ENCODE results near the gene BRF1. TPM values are rescaled to one million over a fixed set of nuclear protein-coding genes. Genes with fewer than 3 reads are reported as not detected.

The BRF1 gene
- total RNA-seq, 1 donor from 2014 or later: 46.6 TPM

DNA sequence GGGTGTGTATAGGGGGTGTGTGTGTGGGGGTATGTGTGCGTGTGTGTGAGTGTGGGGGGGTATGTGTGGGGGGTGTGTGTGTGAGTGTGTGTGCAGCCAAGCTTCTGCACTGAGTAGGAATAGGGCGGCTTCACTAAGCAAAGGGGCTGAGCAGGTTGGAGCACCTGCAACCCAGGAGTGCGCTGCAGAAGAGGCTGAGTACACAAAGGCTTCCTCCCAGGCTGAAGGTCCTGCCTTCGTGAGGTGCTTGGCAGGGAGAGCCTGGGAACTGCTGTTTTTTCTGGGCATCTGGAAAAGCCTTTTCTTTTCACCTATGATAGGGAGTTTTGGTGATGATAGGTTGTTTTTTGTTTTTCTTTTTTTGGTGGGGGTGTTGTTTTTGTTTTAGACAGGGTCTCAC, 113.7 kb downstream of the BRF1 start:
- Mint-ChIP-seq H3K27me3 (peaks cover 9% of the 10 kb centered on the region), H3K4me1 (peaks cover 5% of the 10 kb centered on the region), H3K36me3 (ENCODE audit: low read depth) (no peaks in the 10 kb centered on the region), H3K9me3 (no peaks in the 10 kb centered on the region), H3K4me3 (no peak overlapping the region), H3K27ac (no peak overlapping the region)
- intact Hi-C loops (cut with micrococcal nuclease): no loop called here
- no peak for DNase-seq

DNA sequence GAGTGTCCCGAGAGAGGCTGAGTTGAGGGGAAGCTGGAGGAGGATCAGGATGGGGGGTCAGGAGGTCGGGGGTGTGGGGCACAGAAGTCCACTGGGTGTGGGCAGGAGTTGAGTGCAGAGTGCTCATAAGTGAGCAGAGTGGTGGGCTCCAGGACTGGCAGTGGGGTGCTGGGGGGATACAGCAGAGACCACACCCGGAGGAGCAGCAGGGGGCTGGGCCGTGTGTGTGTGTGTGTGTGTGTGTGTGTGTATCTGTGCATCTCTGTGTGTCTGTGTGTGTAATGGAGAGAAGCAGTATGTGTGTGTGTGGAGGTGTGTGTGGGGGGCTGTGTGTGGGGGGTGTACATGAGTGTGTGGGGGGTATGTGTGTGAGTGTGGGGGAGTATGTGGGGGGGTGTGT, 114.8 kb downstream of the BRF1 start:
- intact Hi-C loops (cut with micrococcal nuclease): no loop called here
- Mint-ChIP-seq H3K9me3 (no peaks in the 10 kb centered on the region), H3K4me1 (peaks cover 6% of the 10 kb centered on the region), H3K4me3 (no peak overlapping the region), H3K27ac (peak overlapping the region; percentile 81), H3K36me3 (ENCODE audit: low read depth) (no peaks in the 10 kb centered on the region), H3K27me3 (peaks cover 10% of the 10 kb centered on the region)
- no peak for DNase-seq

DNA sequence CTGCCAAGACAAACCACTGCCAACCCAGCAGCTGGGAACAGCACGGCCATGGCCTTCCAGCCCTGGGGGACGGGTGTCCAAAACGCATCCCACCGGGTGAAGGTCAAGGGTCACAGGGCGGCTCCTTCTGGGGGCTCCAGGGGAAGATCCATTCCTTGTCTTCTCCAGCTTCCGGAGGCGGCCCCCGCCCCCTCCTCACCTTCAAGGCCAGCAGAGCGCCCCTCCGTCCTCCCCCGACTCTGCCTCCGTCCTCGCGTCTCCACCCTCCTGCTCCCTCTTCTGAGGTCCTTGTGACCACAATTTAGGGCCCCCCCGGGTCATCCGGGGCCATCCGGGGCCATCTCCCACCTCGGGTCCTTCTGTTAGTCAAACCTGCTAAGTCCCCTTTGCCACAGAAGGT, 115.8 kb downstream of the BRF1 start:
- no peak for DNase-seq
- intact Hi-C loops (cut with micrococcal nuclease): no loop called here
- Mint-ChIP-seq H3K36me3 (ENCODE audit: low read depth) (no peaks in the 10 kb centered on the region), H3K4me3 (no peak overlapping the region), H3K27ac (no peak overlapping the region), H3K27me3 (peaks cover 10% of the 10 kb centered on the region), H3K9me3 (no peaks in the 10 kb centered on the region), H3K4me1 (peaks cover 6% of the 10 kb centered on the region)

DNA sequence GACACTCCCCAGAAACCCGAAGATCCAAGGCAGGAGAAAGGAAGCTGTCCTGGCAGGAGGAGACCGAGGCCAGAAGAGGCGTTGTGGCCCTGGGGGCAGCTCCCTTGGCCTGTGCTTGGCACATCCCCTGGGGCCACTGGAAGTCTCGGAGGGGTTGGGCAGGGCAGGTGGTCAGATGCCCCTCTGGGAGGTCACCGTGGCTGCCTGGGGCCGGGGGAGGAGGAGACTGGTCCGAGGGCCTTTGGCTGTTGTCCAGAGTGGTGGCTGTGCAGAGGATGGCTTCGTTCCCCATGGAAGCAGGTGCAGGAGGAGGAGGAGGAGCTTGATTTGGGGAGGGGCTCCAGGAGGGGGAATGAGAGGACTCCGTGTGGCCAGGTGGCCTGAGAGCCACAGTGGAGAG, 116.3 kb downstream of the BRF1 start:
- no peak for DNase-seq
- Mint-ChIP-seq H3K36me3 (ENCODE audit: low read depth) (no peaks in the 10 kb centered on the region), H3K27me3 (peaks cover 10% of the 10 kb centered on the region), H3K4me3 (no peak overlapping the region), H3K27ac (no peak overlapping the region), H3K9me3 (no peaks in the 10 kb centered on the region), H3K4me1 (peaks cover 6% of the 10 kb centered on the region)
- intact Hi-C loops (cut with micrococcal nuclease): no loop called here

DNA sequence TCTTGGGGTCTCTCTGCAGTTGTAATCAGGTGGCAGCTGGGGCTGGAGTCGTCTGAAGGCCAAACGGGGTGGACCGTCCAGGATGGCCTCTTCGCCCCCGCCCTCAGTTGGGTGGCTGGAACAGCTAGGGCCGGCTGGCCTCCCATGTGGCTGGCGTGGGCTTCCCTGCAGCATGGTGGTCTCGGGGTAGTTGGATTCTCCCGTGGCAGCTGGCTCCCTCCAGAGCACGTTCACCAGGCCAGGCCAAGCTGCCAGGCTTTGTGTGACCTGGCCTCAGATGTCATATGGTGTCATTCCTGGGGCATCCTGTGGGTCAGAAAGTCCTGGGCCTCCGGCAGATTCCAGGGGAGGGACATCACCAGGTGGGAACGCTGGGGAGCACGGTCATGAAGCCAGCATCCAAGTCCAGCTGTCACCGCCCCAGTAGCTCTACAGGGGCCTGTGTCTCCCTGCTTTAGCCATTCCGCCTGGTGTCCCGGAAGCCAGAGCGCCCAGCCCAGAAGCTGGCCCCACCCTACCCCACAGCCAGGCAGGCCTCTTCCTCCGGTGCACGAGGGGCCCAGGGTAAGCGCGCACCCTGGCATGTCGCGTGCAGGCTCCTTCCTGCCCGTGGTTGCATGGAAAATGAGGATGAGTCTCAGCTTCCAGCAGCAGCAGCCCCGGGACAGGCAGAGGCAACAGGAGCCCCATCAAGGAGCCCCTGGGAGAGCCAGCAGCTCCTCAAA, 118.3 kb downstream of the BRF1 start:
- Mint-ChIP-seq H3K36me3 (ENCODE audit: low read depth) (no peaks in the 10 kb centered on the region), H3K9me3 (no peaks in the 10 kb centered on the region)

DNA sequence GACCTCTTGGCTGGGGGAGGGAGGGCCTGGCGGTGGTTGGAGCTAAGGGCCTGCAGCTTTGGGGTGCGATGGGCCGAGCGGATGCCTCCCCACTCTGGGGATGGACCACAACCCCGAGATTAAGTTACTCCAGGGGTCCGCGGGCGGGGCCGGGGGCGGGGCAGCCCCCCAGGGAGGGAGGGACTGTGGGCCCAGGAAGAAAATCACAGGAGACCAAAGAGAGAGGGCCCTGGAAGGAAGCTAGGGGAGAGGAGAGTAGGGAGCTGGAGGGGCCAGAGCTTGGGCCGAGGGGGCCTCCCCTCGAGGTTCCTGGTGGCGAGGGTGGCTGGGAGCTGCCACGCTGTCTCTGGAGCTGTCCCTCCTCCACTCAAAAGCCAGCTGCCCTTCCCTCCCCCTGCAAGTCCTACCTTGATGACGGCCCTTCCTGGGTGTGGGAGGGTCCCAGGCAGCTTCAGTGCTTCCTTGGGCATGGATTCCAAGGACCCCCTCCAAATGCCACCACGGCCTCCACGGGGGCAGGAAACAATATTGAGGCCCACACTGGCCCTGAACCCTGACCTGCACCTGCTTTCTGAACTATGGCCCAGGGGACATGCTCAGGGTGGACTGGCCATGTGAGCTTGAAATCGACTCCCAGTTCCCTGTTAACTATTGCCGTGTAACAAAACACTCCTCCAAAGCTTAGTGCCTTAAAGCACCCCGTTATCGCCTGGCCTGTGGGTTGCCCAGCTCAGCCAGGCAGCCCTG, 119.1 kb downstream of the BRF1 start:
- no peak overlapping the region for H3K27ac Mint-ChIP-seq
- DNase-seq: no peak
- peak overlapping the region; percentile 59 for H3K4me3 Mint-ChIP-seq
- H3K9me3 Mint-ChIP-seq: no peaks in the 10 kb centered on the region
- peaks cover 10% of the 10 kb centered on the region for H3K27me3 Mint-ChIP-seq
- no peaks in the 10 kb centered on the region for H3K36me3 Mint-ChIP-seq (ENCODE audit: low read depth)
- H3K4me1 Mint-ChIP-seq: peaks cover 6% of the 10 kb centered on the region
- intact Hi-C loops (cut with micrococcal nuclease): no loop called here

More for the DNA sequence above, 118.3 kb downstream of the BRF1 start:
- H3K4me3 Mint-ChIP-seq: peak overlapping the region; percentile 59
- H3K27me3 Mint-ChIP-seq: peaks cover 10% of the 10 kb centered on the region
- intact Hi-C loops (cut with micrococcal nuclease): no loop called here
- no peak for DNase-seq
- peaks cover 6% of the 10 kb centered on the region for H3K4me1 Mint-ChIP-seq
- no peak overlapping the region for H3K27ac Mint-ChIP-seq

DNA sequence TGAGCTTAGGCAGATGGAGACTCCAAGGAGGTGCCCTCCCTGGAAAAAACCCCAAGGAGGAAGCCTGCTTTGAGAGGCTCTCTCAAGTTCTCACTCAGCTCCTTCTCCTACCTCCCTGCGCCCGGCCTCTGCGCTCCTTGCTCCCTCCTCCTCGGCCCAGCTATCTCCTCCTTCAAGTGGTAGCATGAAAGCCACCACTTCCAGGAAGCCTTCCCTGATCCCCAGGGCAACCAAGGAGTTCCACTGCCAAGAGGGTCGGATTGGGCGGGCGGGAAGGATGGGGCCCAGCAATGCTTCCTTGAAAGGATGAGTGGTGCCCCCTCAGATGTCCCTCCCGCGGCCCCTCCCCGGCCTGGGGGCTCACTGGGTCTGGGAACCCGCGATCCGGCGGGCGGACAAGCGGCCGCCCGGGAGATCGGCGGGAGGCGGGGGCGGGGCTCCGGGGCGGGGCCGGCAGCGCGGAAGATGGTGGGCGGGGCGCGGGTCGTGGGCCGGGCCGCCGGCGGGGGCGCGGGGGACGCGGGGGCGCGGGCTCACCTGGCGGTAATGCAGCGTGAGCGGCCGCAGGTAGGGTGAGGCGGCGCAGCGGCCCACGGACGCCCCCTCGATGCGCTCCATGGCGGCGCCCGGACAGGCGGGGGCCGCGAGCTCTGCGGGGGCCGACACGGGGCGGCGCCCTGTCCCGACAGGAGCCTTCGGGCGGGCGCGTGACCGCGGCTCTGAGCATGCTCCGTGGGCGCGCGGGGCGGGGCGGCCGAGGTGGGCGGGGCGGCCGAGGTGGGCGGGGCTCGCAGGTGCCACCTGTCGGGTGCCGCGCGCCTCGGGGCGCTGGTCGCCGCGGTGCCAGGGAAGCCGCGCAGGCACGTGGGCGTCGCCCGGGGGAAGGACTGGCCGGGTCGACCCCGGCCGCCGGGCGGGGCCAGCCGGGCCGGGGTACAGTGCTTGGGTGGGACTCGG, 119.9 kb downstream of the BRF1 start, which contains the start of gene NUDT14:
TSS of gene NUDT14 (minus strand) at position 721 of the 957 bp plus-strand sequence. CDS start at position 618, 103 bp downstream.
- intact Hi-C loops (cut with micrococcal nuclease): no loop called here
- peak; percentile 93 for DNase-seq
- Mint-ChIP-seq H3K27me3 (peaks cover 10% of the 10 kb centered on the region), H3K27ac (peak within 1 kb of the TSS; percentile 62), H3K9me3 (no peaks in the 10 kb centered on the region), H3K4me1 (peaks cover 6% of the 10 kb centered on the region), H3K36me3 (ENCODE audit: low read depth) (no peaks in the 10 kb centered on the region), H3K4me3 (peak within 1 kb of the TSS; percentile 77)

DNA sequence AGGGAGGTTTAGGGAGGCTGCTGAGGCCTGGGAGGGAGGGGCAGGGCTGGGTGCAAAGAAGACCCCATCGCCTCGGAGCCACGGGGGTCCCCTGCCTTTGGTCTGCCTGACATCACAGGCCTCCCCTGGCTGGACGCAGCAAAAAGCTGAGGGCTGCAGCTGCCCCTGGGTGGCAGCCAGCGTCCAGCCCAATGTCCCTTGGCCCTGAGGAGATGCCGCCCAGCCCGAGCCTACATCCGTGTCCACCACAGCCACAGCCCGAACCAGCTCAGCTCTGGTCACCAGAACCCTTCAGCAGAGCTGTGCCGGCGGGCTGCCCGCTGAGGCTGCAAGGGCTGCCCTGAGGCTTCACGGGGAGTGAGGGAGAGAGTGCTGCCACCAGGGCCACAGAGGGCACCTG, 121.6 kb downstream of the BRF1 start:
- Mint-ChIP-seq H3K4me3 (no peak overlapping the region), H3K36me3 (ENCODE audit: low read depth) (no peaks in the 10 kb centered on the region), H3K4me1 (peaks cover 16% of the 10 kb centered on the region), H3K27ac (no peak overlapping the region), H3K27me3 (peaks cover 10% of the 10 kb centered on the region), H3K9me3 (no peaks in the 10 kb centered on the region)
- DNase-seq: no peak
- intact Hi-C loops (cut with micrococcal nuclease): no loop called here

DNA sequence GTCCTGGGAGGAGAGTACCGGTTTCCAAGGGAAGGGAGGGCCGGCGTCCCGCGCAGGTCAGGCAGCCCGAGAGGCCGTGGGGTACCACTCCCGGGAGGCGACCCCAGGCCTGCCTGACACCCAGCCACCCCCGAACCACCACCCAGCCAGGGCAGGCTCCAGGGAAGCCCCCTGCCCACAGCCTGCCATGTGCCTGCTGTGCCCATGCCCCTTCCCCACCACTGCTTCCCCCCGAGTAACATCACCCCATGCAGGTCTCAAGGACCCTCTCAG, 122.0 kb downstream of the BRF1 start:
- H3K36me3 Mint-ChIP-seq (ENCODE audit: low read depth): no peaks in the 10 kb centered on the region
- DNase-seq: no peak

DNA sequence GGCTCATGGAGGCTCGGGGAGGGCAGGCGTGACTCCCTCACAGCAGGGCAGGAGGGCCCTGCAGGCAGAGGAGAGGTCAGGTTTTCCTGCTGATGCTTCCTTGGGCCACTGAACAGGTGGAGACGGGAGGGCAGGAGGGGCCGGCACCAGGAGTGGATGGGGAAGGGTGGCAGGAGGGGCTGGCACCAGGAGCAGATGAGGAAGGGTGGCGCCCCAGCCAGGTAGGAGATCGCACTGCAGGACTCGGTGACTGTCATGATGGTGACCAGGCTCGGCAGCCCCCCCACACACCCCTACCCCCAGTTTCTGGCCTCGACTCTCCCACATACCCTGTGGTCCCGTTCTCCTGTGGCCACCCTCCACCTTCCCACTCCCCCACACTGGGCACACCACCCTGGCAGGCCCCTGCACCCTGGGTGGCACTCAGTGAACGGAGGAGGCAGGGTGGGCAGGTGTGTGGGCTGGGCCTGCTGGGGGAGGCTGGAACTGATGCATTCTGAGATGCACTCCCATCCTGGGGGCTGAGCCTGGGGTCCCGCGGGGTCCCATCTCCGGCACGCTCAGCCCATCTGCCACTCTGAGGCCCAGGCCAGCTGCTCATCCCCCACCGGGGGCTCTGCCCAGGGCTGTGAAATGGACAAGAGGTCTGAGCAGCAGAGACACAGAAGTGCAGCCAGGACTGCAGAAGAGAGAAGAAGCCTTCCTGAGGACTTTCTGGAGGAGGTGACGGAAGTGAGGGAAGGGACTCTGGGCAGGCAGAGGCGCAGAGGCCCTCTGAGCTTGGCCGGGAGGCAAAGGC, 122.5 kb downstream of the BRF1 start:
- H3K4me3 Mint-ChIP-seq: no peak overlapping the region
- intact Hi-C loops (cut with micrococcal nuclease): no loop called here
- DNase-seq: no peak
- H3K27ac Mint-ChIP-seq: no peak overlapping the region
- H3K27me3 Mint-ChIP-seq: peaks cover 8% of the 10 kb centered on the region
- H3K4me1 Mint-ChIP-seq: peaks cover 17% of the 10 kb centered on the region
- no peaks in the 10 kb centered on the region for H3K36me3 Mint-ChIP-seq (ENCODE audit: low read depth)
- no peaks in the 10 kb centered on the region for H3K9me3 Mint-ChIP-seq

More for the DNA sequence above, 122.0 kb downstream of the BRF1 start:
- intact Hi-C loops (cut with micrococcal nuclease): no loop called here
- H3K4me1 Mint-ChIP-seq: peaks cover 17% of the 10 kb centered on the region
- no peak overlapping the region for H3K4me3 Mint-ChIP-seq
- H3K27ac Mint-ChIP-seq: no peak overlapping the region
- H3K27me3 Mint-ChIP-seq: peaks cover 10% of the 10 kb centered on the region
- no peaks in the 10 kb centered on the region for H3K9me3 Mint-ChIP-seq

DNA sequence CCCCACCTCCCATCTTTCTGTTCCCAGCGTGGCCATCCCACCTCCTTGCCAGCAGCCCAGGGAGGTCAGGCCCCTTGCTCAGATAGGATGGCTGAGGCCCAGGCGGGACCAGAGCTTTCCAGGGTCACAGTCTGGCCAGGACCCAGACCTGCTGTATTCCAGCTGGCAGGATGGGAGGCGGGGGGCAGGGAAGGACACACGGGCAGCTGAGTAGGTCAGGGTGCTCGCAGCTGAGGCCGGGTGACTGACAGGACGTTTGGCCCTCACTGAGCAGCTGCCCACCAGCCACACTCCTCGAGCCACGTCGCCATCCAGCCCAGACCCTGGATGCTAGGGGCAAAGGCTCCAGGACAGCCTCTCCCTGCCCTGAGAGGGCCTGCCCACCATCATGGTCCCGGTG, 123.7 kb downstream of the BRF1 start:
- no peaks in the 10 kb centered on the region for H3K9me3 Mint-ChIP-seq
- peaks cover under 1% of the 10 kb centered on the region for H3K27me3 Mint-ChIP-seq
- no peaks in the 10 kb centered on the region for H3K36me3 Mint-ChIP-seq (ENCODE audit: low read depth)
- intact Hi-C loops (cut with micrococcal nuclease): no loop called here
- H3K27ac Mint-ChIP-seq: no peak overlapping the region
- DNase-seq: no peak
- peaks cover 13% of the 10 kb centered on the region for H3K4me1 Mint-ChIP-seq
- no peak overlapping the region for H3K4me3 Mint-ChIP-seq

DNA sequence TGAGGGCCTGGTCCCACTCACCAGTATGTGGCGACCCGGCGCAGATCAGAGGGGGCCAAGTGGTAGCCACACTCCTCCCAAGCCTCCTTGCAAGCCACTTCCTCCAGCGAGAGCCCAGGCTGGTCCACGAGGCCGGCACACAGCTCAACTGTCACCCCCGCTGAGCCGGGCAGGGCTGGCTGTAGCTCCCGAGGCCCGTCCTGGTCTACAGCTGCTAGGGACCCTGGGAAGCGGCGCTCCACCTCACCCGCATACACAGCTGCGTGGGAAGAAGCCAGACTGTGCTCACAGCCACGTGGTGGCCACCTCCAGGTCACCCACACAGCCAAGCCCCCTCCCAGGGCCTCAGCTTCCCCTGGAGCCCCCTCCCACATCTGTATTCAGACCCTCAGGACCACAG, 124.3 kb downstream of the BRF1 start:
- Mint-ChIP-seq H3K9me3 (no peaks in the 10 kb centered on the region), H3K4me3 (no peak overlapping the region), H3K36me3 (ENCODE audit: low read depth) (no peaks in the 10 kb centered on the region), H3K27ac (no peak overlapping the region), H3K27me3 (no peaks in the 10 kb centered on the region), H3K4me1 (peaks cover 12% of the 10 kb centered on the region)
- DNase-seq: no peak
- intact Hi-C loops (cut with micrococcal nuclease): no loop called here

All from activated CD4-positive, alpha-beta T cell treated with anti-CD3 and anti-CD28 coated beads, Interleukin-2, amount 10 ng/mL, durations not matched to agents 24 days and 14 days (primary cell).